Uterine smooth muscle cell (primary cell): ENCODE measurements around the gene TRIM75. TPM values are rescaled to one million over a fixed set of nuclear protein-coding genes. Genes with fewer than 3 reads are reported as not detected.

Experiments
- total RNA-seq: library from RNA; depleted of rRNA; stranded (reverse); fragments of >200 nt; gene quantifications from 2 replicates; pipeline ENCODE4 v1.2.3, GENCODE V29; 2014

Gene TRIM75
- not detected in 2 replicates for total RNA-seq

GRCh38 chr4:165053645-165054044 is at the start of gene TRIM75:
TRIM75 (plus strand) TSS chr4:165053866; CDS start chr4:165059148, 5,282 bp downstream.

GRCh38 chr4:165031436-165032211 is 22.0 kb upstream of the TRIM75 start, which contains the start of gene TRIM60:
TRIM60 (plus strand) TSS chr4:165031999; CDS start chr4:165040073, 8,074 bp downstream.

Other genes with a start within 250 kb of the TRIM75 start
- gene APELA, start 176.7 kb upstream of the TRIM75 start, total RNA-seq, result not detected in 2 replicates
- 1.5 and 2.7 TPM in 2 replicates for gene TRIM61, start 76.2 kb upstream of the TRIM75 start, total RNA-seq
- not detected in 2 replicates for gene TRIM60, start 21.9 kb upstream of the TRIM75 start, total RNA-seq
- 6.5 and 7.9 TPM in 2 replicates for gene TMEM192, start 59.0 kb downstream of the TRIM75 start, total RNA-seq
- gene KLHL2, start 153.7 kb downstream of the TRIM75 start, total RNA-seq, result 23.4 and 28.4 TPM in 2 replicates